DND-41 (cell line): ENCODE results near the gene SH3TC1.

ENCODE experiments used
- EZH2 ChIP-seq: IDR thresholded peaks from 3 replicates; pipeline ENCODE4 v1.6.1; 2012; ENCODE audit warnings: borderline replicate concordance, low read depth, mild to moderate bottlenecking, moderate library complexity, low read length, inconsistent platforms; ENCODE audit not compliant: severe bottlenecking
- TF ChIP-seq, protein P1 (sequence below): IDR thresholded peaks from 2 replicates; pipeline ENCODE4 v1.5.1; 2012; ENCODE audit warnings: borderline replicate concordance, low read length, moderate library complexity, mild to moderate bottlenecking; ENCODE audit not compliant: poor library complexity, severe bottlenecking; ENCODE audit errors: extremely low read depth

- TF ChIP-seq, protein P1, sequence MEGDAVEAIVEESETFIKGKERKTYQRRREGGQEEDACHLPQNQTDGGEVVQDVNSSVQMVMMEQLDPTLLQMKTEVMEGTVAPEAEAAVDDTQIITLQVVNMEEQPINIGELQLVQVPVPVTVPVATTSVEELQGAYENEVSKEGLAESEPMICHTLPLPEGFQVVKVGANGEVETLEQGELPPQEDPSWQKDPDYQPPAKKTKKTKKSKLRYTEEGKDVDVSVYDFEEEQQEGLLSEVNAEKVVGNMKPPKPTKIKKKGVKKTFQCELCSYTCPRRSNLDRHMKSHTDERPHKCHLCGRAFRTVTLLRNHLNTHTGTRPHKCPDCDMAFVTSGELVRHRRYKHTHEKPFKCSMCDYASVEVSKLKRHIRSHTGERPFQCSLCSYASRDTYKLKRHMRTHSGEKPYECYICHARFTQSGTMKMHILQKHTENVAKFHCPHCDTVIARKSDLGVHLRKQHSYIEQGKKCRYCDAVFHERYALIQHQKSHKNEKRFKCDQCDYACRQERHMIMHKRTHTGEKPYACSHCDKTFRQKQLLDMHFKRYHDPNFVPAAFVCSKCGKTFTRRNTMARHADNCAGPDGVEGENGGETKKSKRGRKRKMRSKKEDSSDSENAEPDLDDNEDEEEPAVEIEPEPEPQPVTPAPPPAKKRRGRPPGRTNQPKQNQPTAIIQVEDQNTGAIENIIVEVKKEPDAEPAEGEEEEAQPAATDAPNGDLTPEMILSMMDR = no peak
- no peak for TF ChIP-seq EZH2
Measured at GRCh38 chr4:8239661-8240060, 40.6 kb downstream of the SH3TC1 start.
